Immature natural killer cell (primary cell): ENCODE data around the gene SDHC. TPM values are rescaled to one million over a fixed set of nuclear protein-coding genes. Genes with fewer than 3 reads are reported as not detected.
"Not testable (repeated sequence)": the region's sequence is repeated elsewhere in the genome, so short reads cannot be mapped to it uniquely, and the experiment has no call there.

Experiments used
- DNase-seq, 3 donors: peaks; one replicate each; pipeline ENCODE4 v3.0.0; 2022; ENCODE audit warnings: mixed read lengths in 1 of 3
- H3K27ac Mint-ChIP-seq, 6 donors: one replicate each; pipeline ENCODE4 v1.8.0; 2020; ENCODE audit warnings: mixed read lengths in 6 of 6, mild to moderate bottlenecking in 5 of 6, inconsistent platforms in 4 of 6, moderate library complexity in 3 of 6
- H3K27me3 Mint-ChIP-seq, 3 donors: one replicate each; pipeline ENCODE4 v1.8.0; 2020 to 2021; ENCODE audit warnings: low read depth in 3 of 3, mild to moderate bottlenecking in 3 of 3, mixed read lengths in 3 of 3, moderate library complexity in 3 of 3, inconsistent platforms in 1 of 3
- H3K36me3 Mint-ChIP-seq, 3 donors: one replicate each; pipeline ENCODE4 v1.8.0; 2020; ENCODE audit warnings: mixed read lengths in 3 of 3, inconsistent platforms in 2 of 3, mild to moderate bottlenecking in 2 of 3
- H3K4me1 Mint-ChIP-seq, 2 donors: one replicate each; pipeline ENCODE4 v1.8.0; 2020; ENCODE audit warnings: inconsistent platforms in 2 of 2, mild to moderate bottlenecking in 2 of 2, mixed read lengths in 2 of 2, moderate library complexity in 1 of 2
- H3K4me3 Mint-ChIP-seq, 5 donors: one replicate each; pipeline ENCODE4 v1.8.0; 2020; ENCODE audit warnings: mild to moderate bottlenecking in 5 of 5, mixed read lengths in 5 of 5, inconsistent platforms in 3 of 5, moderate library complexity in 3 of 5
- H3K9me3 Mint-ChIP-seq, 6 donors: one replicate each; pipeline ENCODE4 v1.8.0; 2020; ENCODE audit warnings: mild to moderate bottlenecking in 6 of 6, mixed read lengths in 6 of 6, inconsistent platforms in 4 of 6, moderate library complexity in 3 of 6
- polyA plus RNA-seq, 3 donors: library from polyadenylated mRNA; unstranded; fragments of 300-500 nt; fragmentation: Illumina TruSeq; gene quantifications; one replicate each; pipeline ENCODE4 v1.2.3, GENCODE V29; 2021

The SDHC gene
- polyA plus RNA-seq, 3 donors from 2014 or later, result 260 to 415 (median 324) TPM

DNA sequence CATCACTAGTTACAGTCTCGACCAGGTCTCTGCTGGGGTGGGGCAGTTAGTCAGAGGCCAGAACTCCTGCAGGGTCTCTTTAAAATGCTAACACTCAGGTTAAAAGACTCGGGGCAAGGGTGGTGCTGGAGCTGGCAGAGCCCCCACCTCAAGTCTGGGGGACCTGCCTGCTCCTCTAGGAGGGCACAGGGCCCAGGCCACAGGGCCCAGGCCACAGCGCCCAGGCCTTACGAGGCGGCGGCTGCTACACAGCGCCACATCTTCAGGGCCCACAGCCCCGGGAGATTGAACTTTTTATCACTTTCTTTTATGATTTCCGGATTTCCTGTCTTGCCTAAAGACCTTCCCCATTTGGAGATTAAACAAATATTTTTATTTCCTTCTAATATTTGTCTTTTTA is 14.8 kb upstream of the SDHC start:
- Mint-ChIP-seq H3K27me3 (peaks cover 0 to 1% (median 0%) of the 10 kb centered on the region in 3 donors), H3K27ac (no peak overlapping the region), H3K4me3 (no peak overlapping the region), H3K4me1 (peaks cover 18 to 32% of the 10 kb centered on the region in 2 donors), H3K36me3 (peaks cover 0 to 5% (median 4%) of the 10 kb centered on the region in 3 donors), H3K9me3 (no peaks in the 10 kb centered on the region)
- DNase-seq, result no peak

DNA sequence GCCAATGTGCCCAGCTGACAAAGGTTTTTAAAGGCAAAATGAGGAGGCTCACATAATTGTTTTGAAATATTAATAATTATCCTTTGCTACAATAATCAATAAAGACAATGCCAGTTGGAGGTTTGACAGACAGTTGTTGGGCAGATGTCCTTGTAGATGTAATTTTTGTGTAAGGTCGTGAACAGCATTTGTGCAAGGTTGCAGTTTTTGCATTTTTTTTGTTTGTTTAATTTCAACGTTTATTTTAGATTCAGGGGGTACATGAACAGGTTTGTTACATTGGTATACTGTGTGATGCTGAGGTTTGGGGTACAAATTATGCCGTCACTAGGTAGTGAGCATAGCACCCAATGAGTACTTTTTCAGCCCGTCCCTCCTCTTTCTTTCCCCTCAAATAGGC is 13.7 kb upstream of the SDHC start:
- Mint-ChIP-seq H3K4me1 (peaks cover 29 to 43% of the 10 kb centered on the region in 2 donors), H3K36me3 (peaks cover 0 to 5% (median 4%) of the 10 kb centered on the region in 3 donors), H3K9me3 (no peaks in the 10 kb centered on the region), H3K4me3 (no peak overlapping the region), H3K27me3 (peaks cover 0 to 1% (median 0%) of the 10 kb centered on the region in 3 donors), H3K27ac (no peak overlapping the region)
- no peak for DNase-seq

DNA sequence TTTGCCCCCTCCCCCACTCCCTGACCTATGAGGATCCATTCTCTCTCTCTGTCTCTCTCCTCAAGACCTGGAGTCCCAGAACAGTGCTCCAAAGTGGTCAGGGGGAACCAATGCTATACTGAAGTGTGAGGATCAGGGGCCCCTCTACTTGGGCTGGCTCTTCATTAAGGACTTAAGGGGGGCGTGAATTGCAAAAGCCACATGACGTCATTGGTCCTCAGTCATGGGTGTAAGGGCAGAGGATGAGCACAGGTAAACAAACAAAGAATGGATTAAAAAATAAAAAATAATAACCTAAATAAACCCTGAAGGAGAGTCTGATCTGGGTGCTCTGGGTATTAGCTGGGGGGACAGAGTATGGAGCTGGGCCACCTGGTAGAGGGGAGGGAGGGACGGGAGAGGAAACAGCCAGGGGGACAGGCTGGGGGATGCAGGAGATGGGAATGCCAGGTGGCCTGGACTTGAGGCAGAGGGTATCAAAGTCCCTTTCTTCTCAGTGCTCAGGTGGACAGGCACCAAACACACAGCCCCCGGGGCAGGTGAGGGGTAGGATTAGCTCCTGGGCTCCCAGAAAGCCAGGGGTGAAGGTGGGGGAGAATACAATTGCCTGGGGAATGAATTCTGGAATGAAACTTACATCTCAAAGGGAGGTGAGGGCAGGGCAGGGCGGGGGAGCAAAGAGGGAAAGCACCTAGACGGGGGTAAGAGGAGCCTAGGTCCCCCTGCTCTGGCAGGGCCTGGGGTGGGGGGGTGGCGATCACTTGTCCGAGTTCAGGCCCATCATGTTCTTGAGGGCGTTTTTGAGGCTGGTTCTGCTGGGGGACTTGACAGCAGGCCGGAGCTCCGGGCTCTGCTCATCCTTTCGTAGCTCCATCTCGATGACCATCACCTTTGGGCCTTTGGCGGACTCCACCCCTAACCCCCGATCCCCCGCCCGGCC is 9.0 kb upstream of the SDHC start:
- Mint-ChIP-seq H3K9me3 (no peaks in the 10 kb centered on the region), H3K27ac (peak overlapping the region; percentile 94 to 99 (median 97))

DNA sequence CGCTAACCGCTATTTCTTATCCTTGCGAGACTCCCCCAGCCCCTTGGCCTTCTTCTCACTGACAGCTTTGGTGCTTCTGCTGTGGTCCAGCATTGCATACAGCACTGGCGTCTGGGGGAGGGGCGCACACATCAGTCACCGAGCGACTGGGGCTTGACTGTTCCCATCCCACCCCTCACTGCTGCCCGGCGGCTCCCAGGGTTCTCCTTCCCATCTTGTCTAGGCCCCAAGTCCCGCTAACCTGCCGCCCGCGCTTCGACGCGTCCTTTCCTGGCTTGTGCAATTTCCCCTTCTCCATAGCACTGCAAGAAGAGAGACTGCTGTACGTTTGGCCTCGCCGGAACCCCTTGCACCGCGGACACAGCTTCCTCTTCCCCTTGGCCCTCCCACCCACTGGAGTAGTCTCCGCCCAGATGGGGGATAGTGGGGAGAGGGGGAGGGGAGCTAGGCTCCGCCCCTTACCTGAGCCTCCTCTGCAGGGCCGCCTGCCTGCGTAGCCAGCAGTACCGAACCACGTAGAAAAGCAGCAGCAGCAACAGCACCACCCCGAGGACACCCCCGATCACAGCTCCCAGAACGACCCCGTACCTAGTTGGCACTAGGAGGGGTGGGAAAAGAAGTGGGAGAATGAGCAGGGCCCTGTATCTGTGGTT is 8.2 kb upstream of the SDHC start:
- Mint-ChIP-seq H3K36me3 (no peaks in the 10 kb centered on the region), H3K4me1 (peaks cover 30 to 32% of the 10 kb centered on the region in 2 donors), H3K9me3 (no peaks in the 10 kb centered on the region), H3K4me3 (peak overlapping the region; percentile 95 to 100 (median 97)), H3K27me3 (peaks cover 0 to 2% (median 0%) of the 10 kb centered on the region in 3 donors), H3K27ac (peak overlapping the region; percentile 94 to 99 (median 97))
- DNase-seq, result peak; percentile 86 to 88 (median 86)

More for the DNA sequence above, 9.0 kb upstream of the SDHC start:
- H3K4me1 Mint-ChIP-seq, result peaks cover 32 to 34% of the 10 kb centered on the region in 2 donors
- peak in 1 of 3 donors; percentile 18 for DNase-seq
- peak overlapping the region; percentile 95 to 100 (median 97) for H3K4me3 Mint-ChIP-seq
- H3K27me3 Mint-ChIP-seq, result peaks cover 0 to 2% (median 0%) of the 10 kb centered on the region in 3 donors
- peaks cover 0 to 4% (median 0%) of the 10 kb centered on the region in 3 donors for H3K36me3 Mint-ChIP-seq

GRCh38 chr1:161307230-161307768 is 6.9 kb upstream of the SDHC start:
- Mint-ChIP-seq H3K36me3 (no peaks in the 10 kb centered on the region), H3K27ac (peak overlapping the region; percentile 94 to 99 (median 97)), H3K4me1 (peaks cover 30 to 32% of the 10 kb centered on the region in 2 donors), H3K9me3 (no peaks in the 10 kb centered on the region), H3K27me3 (peaks cover 0 to 2% (median 0%) of the 10 kb centered on the region in 3 donors), H3K4me3 (peak overlapping the region in 3 of 5 donors; percentile 17 to 33 (median 22))
- peak in 2 of 3 donors; percentile 14 to 15 for DNase-seq

GRCh38 chr1:161307892-161308638 is 6.1 kb upstream of the SDHC start:
- Mint-ChIP-seq H3K27me3 (peaks cover 0 to 2% (median 0%) of the 10 kb centered on the region in 3 donors), H3K36me3 (no peaks in the 10 kb centered on the region), H3K27ac (peak overlapping the region; percentile 66 to 97 (median 88)), H3K4me1 (peaks cover 30 to 32% of the 10 kb centered on the region in 2 donors), H3K9me3 (no peaks in the 10 kb centered on the region), H3K4me3 (peak overlapping the region in 1 of 5 donors; percentile 43)
- no peak for DNase-seq

GRCh38 chr1:161309868-161310267 is 4.3 kb upstream of the SDHC start, which contains the start of gene MPZ:
Gene MPZ (minus strand): TSS chr1:161309968. CDS start chr1:161309905, 63 bp downstream.
- Mint-ChIP-seq H3K36me3 (no peaks in the 10 kb centered on the region), H3K27me3 (peaks cover 5 to 6% (median 5%) of the 10 kb centered on the region in 3 donors), H3K4me1 (peaks cover 29 to 33% of the 10 kb centered on the region in 2 donors), H3K4me3 (peak within 1 kb of the TSS in 1 of 5 donors; percentile 5), H3K27ac (peak within 1 kb of the TSS in 2 of 6 donors; percentile 70 to 87), H3K9me3 (no peaks in the 10 kb centered on the region)
- DNase-seq, result no peak

DNA sequence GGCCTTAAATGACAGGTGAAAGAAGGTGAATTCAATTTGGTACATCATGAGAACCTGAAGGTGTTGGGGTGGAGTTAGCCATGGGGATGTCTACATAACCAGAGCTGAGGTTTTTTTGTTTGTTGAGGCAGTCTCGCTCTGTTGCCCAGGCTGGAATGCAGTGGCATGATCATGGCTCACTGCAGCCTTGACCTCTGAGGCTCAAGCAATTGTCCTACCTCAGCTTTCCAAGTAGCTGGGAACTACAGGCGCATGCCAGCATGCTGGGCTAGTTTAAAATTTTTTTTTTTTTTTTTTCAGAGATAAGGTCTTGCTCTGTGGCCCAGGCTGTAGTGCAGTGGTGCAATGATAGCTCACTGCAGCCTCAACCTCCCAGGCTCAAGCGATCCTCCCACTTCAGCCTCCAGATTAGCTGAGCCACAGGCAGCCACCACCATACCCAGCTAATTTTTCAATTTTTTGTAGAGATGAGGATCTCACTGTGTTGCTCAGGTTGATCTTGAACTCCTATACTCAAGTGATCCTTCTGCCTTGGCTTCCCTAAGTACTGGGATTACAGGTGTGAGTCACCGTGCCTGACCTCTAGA is 2.5 kb upstream of the SDHC start:
- no peaks in the 10 kb centered on the region for H3K36me3 Mint-ChIP-seq
- DNase-seq, result no peak
- peaks cover 26 to 29% of the 10 kb centered on the region in 2 donors for H3K4me1 Mint-ChIP-seq
- no peaks in the 10 kb centered on the region for H3K9me3 Mint-ChIP-seq
- peaks cover 4 to 6% (median 5%) of the 10 kb centered on the region in 3 donors for H3K27me3 Mint-ChIP-seq
- peak overlapping the region in 4 of 6 donors; percentile 3 to 50 (median 30) for H3K27ac Mint-ChIP-seq
- H3K4me3 Mint-ChIP-seq, result peak overlapping the region in 1 of 5 donors; percentile 51

DNA sequence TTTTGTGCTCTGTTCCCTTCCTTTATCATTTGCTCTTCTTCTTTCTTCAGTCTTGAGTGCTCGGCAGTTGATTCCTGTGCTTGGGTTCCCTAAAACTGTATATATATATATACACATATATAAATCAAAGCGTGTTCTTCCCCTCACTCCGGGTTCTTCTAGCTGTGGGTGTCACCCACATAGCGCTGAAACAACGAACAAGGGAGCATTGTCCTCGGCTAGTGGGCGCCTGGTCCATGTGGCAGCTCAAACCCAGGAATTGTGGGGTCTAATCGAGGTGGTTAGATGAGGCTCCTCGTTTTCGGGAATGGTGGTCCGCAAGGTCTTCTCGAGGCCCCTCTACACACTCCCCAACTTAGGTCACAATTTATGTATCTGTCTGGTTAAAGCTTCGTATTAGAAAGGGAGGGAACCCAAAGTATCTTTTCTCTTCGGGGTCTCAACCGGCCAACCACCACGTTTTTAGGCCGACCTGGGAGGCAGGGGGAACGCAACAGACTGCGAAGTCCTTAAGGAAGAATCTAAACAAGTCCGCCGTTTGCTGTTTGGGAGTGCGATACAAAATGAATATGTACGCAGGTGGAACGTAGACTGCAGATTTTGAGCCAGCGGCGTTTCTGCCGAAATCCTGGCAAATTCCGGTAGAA is 504 bp upstream of the SDHC start:
- H3K27ac Mint-ChIP-seq, result peak overlapping the region; percentile 99 to 100 (median 99)

DNA sequence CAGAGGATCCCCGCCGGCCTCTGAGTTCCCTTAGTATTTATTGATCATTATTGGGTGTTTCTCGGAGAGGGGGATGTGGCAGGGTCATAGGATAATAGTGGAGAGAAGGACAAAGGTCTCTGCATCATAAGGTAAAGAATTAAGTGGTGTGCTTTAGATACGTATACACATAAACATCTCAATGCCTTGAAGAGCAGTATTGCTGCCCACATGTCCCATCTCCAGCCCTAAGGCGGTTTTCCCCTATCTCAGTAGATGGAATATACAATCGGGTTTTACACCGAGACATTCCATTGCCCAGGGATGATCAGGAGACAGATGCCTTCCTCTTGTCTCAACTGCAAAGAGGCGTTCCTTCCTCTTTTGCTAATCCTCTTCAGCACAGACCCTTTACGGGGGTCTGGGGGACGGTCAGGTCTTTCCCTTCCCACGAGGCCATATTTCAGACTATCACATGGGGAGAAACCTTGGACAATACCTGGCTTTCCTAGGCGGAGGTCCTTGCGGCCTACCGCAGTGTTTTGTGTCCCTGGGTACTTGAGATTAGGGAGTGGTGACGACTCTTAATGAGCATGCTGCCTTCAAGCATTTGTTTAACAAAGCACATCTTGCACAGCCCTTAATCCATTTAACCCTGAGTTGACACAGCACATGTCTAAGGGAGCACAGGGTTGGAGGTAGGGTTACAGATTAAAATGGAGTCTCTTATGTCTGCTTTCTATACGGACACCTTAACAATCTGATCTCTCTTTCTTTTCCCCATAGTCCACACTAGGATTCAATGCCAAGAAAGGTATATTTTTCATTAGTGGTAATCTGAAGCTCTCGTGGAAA is 1.9 kb downstream of the SDHC start:
- not testable (repeated sequence) for H3K27me3 Mint-ChIP-seq, DNase-seq, H3K36me3 Mint-ChIP-seq, H3K9me3 Mint-ChIP-seq
- Mint-ChIP-seq H3K27ac (peak overlapping the region; percentile 99 to 100 (median 99)), H3K4me3 (peak overlapping the region in 3 of 5 donors; percentile 51 to 99 (median 99)), H3K4me1 (peaks cover 22 to 34% of the 10 kb centered on the region in 2 donors)

More for the DNA sequence above, 504 bp upstream of the SDHC start:
- H3K36me3 Mint-ChIP-seq, result peaks cover 0 to 3% (median 0%) of the 10 kb centered on the region in 3 donors
- peaks cover 22 to 34% of the 10 kb centered on the region in 2 donors for H3K4me1 Mint-ChIP-seq
- H3K27me3 Mint-ChIP-seq, result peaks cover 4 to 6% (median 5%) of the 10 kb centered on the region in 3 donors
- DNase-seq, result no peak
- peak overlapping the region; percentile 98 to 99 (median 99) for H3K4me3 Mint-ChIP-seq
- H3K9me3 Mint-ChIP-seq, result no peaks in the 10 kb centered on the region

DNA sequence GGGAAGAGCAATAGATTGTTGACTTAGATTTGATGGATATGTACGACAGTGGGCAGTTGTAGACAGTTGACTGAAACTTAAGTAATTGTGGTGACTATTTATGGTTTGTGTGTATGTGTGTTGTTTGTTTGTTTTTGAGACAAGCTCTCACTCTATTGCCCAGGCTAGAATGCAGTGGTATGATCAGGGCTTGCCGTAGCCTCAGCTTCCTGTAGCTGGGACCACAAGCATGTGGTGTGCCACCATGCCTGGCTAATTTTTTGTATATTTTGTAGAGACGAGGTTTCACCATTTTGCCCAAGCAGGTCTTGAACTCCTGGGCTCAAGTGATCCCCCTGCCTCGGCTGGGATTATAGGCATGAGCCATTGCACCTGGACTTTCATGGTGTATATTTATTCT is 9.8 kb downstream of the SDHC start:
- Mint-ChIP-seq H3K27me3 (peaks cover 0 to 1% (median 0%) of the 10 kb centered on the region in 3 donors), H3K4me3 (peak overlapping the region; percentile 57 to 78 (median 64)), H3K9me3 (no peaks in the 10 kb centered on the region), H3K4me1 (peaks cover 11 to 14% of the 10 kb centered on the region in 2 donors), H3K27ac (peak overlapping the region; percentile 74 to 91 (median 81)), H3K36me3 (peaks cover 3 to 25% (median 9%) of the 10 kb centered on the region in 3 donors)
- peak; percentile 57 to 72 (median 69) for DNase-seq
